Mesodermal cell (in vitro differentiated cells): ENCODE data around the gene BAIAP2.

Experiments used
- H3K27ac ChIP-seq: 2 replicates; pipeline ENCODE4 v1.7.0; 2013; ENCODE audit warnings: mild to moderate bottlenecking, low read depth, low read length, moderate library complexity; ENCODE audit not compliant: severe bottlenecking
- H3K36me3 ChIP-seq: 2 replicates; pipeline ENCODE4 v1.7.1; 2013; ENCODE audit warnings: mild to moderate bottlenecking, low read length, moderate library complexity; ENCODE audit not compliant: control insufficient read depth, insufficient read depth
- H3K4me1 ChIP-seq: one replicate; pipeline ENCODE4 v1.7.1; 2013; ENCODE audit warnings: mild to moderate bottlenecking, low read length; ENCODE audit not compliant: insufficient read depth, control insufficient read depth, poor library complexity, severe bottlenecking
- H3K4me3 ChIP-seq: 2 replicates; pipeline ENCODE4 v1.7.0; 2013; ENCODE audit warnings: low read length, control low read depth, mild to moderate bottlenecking; ENCODE audit not compliant: insufficient read depth, poor library complexity, severe bottlenecking; ENCODE audit errors: extremely low read depth
- H3K9me3 ChIP-seq: 2 replicates; pipeline ENCODE4 v1.7.1; 2013; ENCODE audit warnings: mild to moderate bottlenecking, low read length, moderate library complexity; ENCODE audit not compliant: control insufficient read depth
- WGBS, 2 experiments: methylation state at CpG; one replicate each; pipeline ENCODE4 v1.1.5; 2013; ENCODE audit warnings: missing lambda C conversion rate in 2 of 2; ENCODE audit not compliant: insufficient coverage in 2 of 2; 5-methylcytosine and 5-hydroxymethylcytosine counted together

BAIAP2 gene

DNA sequence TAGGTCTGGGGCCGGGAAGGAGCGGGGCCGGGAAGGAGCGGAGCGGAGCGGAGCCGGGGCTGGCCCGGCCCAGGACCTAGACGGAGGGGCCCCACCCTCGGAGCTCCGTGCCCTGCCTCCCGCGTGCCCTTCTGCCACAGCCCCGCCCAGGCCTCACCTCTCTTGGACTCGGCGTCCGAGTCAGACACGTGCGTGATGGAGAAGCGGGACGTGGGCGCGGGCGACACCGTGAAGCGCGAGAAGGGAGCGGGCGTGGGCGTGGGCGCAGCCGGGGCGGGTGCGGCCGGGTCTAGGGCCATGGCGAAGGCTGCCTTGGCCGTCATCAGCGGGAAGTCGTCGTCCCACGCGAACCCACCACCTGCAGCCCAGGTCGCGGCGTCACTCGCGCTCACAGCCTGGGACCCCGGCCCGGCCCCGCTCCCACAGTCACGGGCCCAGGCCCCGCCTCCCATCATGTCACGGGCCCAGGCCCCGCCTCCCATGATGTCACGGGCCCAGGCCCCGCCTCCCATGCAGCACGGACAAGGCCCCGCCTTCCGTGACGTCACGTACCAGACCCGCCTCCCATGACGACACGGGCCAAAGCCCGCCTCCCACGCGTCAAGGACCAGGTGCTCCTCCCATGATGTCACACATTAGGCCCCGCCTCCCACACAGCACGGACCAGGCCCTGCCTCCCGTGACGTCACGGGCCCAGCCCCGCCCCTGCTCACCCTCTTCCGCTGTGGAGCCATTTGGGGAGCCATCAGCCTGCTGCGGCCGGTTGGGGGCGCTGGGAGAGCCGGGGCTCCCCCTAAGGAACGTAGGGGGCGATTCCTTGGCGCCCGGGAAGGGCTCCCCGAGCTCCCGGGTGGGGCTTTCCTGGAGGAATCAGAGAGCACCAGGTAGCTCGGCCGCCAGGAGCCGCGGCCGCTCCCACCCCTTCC is 84.5 kb downstream of the BAIAP2 start:
- Histone ChIP-seq H3K4me1 (no peaks in the 10 kb centered on the region), H3K36me3 (no peaks in the 10 kb centered on the region), H3K9me3 (no peaks in the 10 kb centered on the region), H3K27ac (no peak overlapping the region), H3K4me3 (peak overlapping the region; percentile 35)
- 57 to 61% methylated on average over 76 to 89 of the region's 89 CpGs for WGBS, 2 experiments

GRCh38 chr17:81120149-81120484 is 85.2 kb downstream of the BAIAP2 start:
- H3K4me1 ChIP-seq, result no peaks in the 10 kb centered on the region
- H3K9me3 ChIP-seq, result no peaks in the 10 kb centered on the region
- no peaks in the 10 kb centered on the region for H3K36me3 ChIP-seq
- no peak overlapping the region for H3K27ac ChIP-seq
- WGBS, 2 experiments, result 94 to 96% methylated on average over 22 to 33 of the region's 33 CpGs
- H3K4me3 ChIP-seq, result no peak overlapping the region

GRCh38 chr17:81120695-81121621 is 86.0 kb downstream of the BAIAP2 start:
- 87 to 91% methylated on average over 40 to 44 of the region's 45 CpGs for WGBS, 2 experiments

GRCh38 chr17:81121841-81122733 is 87.1 kb downstream of the BAIAP2 start:
- no peaks in the 10 kb centered on the region for H3K36me3 ChIP-seq
- peaks cover 3% of the 10 kb centered on the region for H3K4me1 ChIP-seq
- no peak overlapping the region for H3K4me3 ChIP-seq
- no peak overlapping the region for H3K27ac ChIP-seq
- no peaks in the 10 kb centered on the region for H3K9me3 ChIP-seq
- 93 to 94% methylated on average over 94 to 109 of the region's 109 CpGs for WGBS, 2 experiments

More at GRCh38 chr17:81120695-81121621, 86.0 kb downstream of the BAIAP2 start:
- H3K9me3 ChIP-seq, result no peaks in the 10 kb centered on the region
- no peak overlapping the region for H3K4me3 ChIP-seq
- peak overlapping the region; percentile 16 for H3K27ac ChIP-seq
- H3K4me1 ChIP-seq, result peaks cover 3% of the 10 kb centered on the region
- no peaks in the 10 kb centered on the region for H3K36me3 ChIP-seq

GRCh38 chr17:81123052-81124048 is 88.4 kb downstream of the BAIAP2 start:
- 93 to 94% methylated on average over 26 to 34 of the region's 39 CpGs for WGBS, 2 experiments
- Histone ChIP-seq H3K9me3 (no peaks in the 10 kb centered on the region), H3K4me3 (no peak overlapping the region), H3K4me1 (peaks cover 3% of the 10 kb centered on the region), H3K36me3 (no peaks in the 10 kb centered on the region), H3K27ac (no peak overlapping the region)

DNA sequence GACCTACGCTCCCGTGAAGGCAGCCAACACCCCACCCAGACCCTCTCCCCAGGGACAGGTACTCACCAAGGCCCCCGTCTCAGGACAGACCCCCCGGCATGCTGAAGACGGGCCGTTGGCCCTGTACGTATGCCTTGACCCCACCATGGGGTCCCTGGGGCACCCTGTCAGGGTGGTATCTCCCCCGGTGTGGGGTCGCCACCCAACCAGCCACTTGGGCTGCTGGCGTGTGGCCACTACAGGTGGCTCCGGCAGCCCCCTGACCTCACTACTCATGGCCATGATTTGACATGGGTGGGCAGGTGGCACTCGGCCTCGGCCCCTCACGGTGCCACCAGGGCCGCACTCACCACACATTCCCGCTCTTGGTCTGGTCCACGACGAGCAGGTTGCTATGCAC is 89.4 kb downstream of the BAIAP2 start:
- 95 to 98% methylated on average over 16 to 17 of the region's 18 CpGs for WGBS, 2 experiments
- no peaks in the 10 kb centered on the region for H3K9me3 ChIP-seq
- H3K4me3 ChIP-seq, result no peak overlapping the region
- H3K27ac ChIP-seq, result no peak overlapping the region
- peaks cover 3% of the 10 kb centered on the region for H3K4me1 ChIP-seq
- no peaks in the 10 kb centered on the region for H3K36me3 ChIP-seq

DNA sequence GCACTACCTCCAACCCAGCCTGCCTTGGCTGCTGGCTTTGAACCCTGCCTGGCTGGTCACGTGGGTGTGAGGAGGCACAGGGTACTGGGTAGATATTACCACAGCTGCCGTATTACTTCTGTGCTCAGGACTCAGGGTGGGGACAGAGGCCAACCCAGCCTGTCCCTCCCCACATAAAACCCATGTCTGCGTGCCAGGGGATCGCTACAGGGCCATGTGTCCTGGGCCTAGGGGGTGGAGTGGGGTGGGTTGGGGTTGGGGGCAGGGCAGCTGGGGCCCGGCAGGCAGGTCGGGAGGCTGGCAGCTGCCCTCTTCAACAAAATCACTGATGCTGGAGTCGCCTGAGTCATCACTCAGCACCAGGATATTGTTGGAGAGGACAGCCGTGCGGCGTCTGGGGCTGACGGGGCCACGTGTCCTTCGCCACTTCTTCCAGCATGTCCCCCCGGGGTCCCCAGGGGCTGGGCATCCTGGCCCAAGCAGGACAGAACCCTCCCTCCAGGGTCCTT is 90.7 kb downstream of the BAIAP2 start:
- Histone ChIP-seq H3K9me3 (no peaks in the 10 kb centered on the region), H3K4me1 (peaks cover 3% of the 10 kb centered on the region), H3K4me3 (no peak overlapping the region), H3K27ac (no peak overlapping the region), H3K36me3 (no peaks in the 10 kb centered on the region)
- 89 to 93% methylated on average over 10 to 12 of the region's 14 CpGs for WGBS, 2 experiments

DNA sequence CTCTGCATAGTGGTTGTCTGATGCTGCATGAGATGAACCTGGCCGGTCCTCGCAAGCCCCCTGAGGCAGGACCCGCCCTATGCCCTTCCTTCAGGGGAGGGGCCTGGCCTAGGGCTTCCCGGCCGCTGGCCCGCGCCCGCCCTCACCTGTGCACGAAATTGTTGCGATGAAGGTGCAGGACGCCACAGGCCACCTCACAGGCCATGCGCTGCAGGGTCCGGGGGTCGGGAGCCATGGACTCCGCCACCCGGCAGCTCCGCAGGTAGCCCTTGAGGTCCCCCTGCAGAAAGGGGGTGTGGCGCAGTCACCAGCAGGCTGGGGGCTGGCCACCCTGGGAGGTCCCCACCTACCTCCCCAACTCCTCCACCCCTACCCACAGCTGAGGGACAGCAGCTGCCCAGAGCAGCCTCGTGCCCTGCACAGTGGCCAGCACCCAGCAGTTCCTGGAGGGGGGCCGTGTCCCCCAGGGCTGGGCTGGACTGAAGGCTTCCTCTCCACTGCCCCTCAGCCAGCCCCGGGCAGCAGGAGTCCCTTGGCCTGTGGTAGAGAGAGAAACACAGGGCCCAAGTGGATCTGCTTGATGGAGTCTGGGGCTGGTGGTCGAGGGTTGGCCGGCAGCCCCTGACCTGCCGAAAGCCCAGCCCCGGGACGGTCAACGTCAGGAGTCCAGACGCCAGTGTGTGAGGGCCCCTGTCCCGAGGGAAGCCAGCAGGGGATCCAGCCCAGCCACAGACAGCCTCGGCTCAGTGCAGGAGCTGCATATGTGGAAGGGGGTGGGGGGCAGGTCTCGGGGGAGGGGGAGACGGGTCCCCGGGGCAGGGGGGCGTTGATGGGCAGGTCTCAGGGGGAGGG is 91.6 kb downstream of the BAIAP2 start:
- H3K27ac ChIP-seq, result no peak overlapping the region
- no peak overlapping the region for H3K4me3 ChIP-seq
- WGBS, 2 experiments, result 78 to 84% methylated on average over 20 to 26 of the region's 34 CpGs
- H3K9me3 ChIP-seq, result no peaks in the 10 kb centered on the region
- H3K36me3 ChIP-seq, result no peaks in the 10 kb centered on the region
- H3K4me1 ChIP-seq, result peaks cover 3% of the 10 kb centered on the region

DNA sequence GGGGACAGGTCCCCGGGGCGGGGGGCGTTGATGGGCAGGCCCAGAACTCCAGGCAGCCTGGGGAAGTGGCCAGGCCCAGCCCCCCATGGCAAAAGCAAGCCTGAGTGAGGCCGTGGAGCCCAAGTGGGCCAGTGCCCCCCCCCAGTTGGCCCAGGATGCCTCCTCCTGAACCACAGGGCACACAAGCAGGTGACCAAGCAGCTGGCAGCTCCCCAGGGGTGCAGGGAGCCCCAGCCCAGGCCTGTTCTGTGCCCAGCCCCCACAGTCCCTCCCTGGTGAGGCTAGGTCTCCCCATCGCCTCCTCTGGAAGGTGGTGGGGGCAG is 92.1 kb downstream of the BAIAP2 start:
- H3K9me3 ChIP-seq, result no peaks in the 10 kb centered on the region
- no peaks in the 10 kb centered on the region for H3K36me3 ChIP-seq
- peaks cover 3% of the 10 kb centered on the region for H3K4me1 ChIP-seq
- H3K4me3 ChIP-seq, result no peak overlapping the region
- WGBS, 2 experiments, result 61 to 75% methylated on average over 2 to 4 of the region's 5 CpGs
- no peak overlapping the region for H3K27ac ChIP-seq
